Endothelial cell of umbilical vein (primary cell): ENCODE results near the gene MAN2B2. TPM values are rescaled to one million over a fixed set of nuclear protein-coding genes. Genes with fewer than 3 reads are reported as not detected.
A peak's percentile ranks its signal among the peaks of the same experiment; 100 is the strongest.

Source experiments
- BruUV-seq: library from RNA; stranded (reverse); fragments of 400-500 nt; replicated peaks from 2 replicates; lab custom pipeline; 2021; lab: Mats Ljungman, UMichigan
- CTCF ChIA-PET: fragments of 300-600, 350-600 bp; sonication (Branson Sonifier 250); formaldehyde crosslinking; loops from one replicate; lab custom pipeline; 2021; ENCODE audit warnings: antibody characterized with exemption, inconsistent platforms; lab: Charles Lee
- POLR2A ChIA-PET: fragments of 300-600, 350-600 bp; sonication (Branson Sonifier 250); formaldehyde crosslinking; loops from one replicate; lab custom pipeline; 2021; ENCODE audit warnings: antibody characterized with exemption, inconsistent platforms; lab: Charles Lee
- DNase-seq: peaks from one replicate; pipeline ENCODE4 v3.0.0-alpha.2; 2011; ENCODE audit warnings: low read depth, low spot score
- FAIRE-seq: peaks from 2 replicates; lab custom pipeline; 2011; peaks lifted over from hg19 to GRCh38; lab: Jason Lieb, UNC
- H2AFZ ChIP-seq: 2 replicates; pipeline ENCODE4 v1.6.0; 2012; ENCODE audit warnings: low read depth, low read length, control low read depth, inconsistent platforms
- H3K27ac ChIP-seq: 2 replicates; pipeline ENCODE4 v1.5.1; 2011; ENCODE audit warnings: low read depth, mild to moderate bottlenecking, control low read depth, low read length, moderate library complexity; ENCODE audit not compliant: insufficient read depth
- H3K27me3 ChIP-seq, 2 experiments: 2 replicates each; pipeline versions ENCODE4 v1.6.0 to v1.6.1; 2011; ENCODE audit warnings: low read length in 2 of 2, mixed read lengths in 1 of 2; ENCODE audit not compliant: control insufficient read depth in 2 of 2, insufficient read depth in 2 of 2
- H3K36me3 ChIP-seq, 2 experiments: 2 replicates in 1 of 2; 3 replicates in 1 of 2; pipeline ENCODE4 v1.5.1; 2011; ENCODE audit warnings: low read length in 2 of 2, mild to moderate bottlenecking in 1 of 2, moderate library complexity in 1 of 2; ENCODE audit not compliant: control insufficient read depth in 2 of 2, insufficient read depth in 2 of 2; ENCODE audit errors: extremely low read depth in 1 of 2
- H3K4me1 ChIP-seq: 3 replicates; pipeline ENCODE4 v1.5.1; 2011; ENCODE audit warnings: mild to moderate bottlenecking, low read length; ENCODE audit not compliant: control insufficient read depth, insufficient read depth; ENCODE audit errors: extremely low read depth
- H3K4me2 ChIP-seq: 2 replicates; pipeline ENCODE4 v1.6.1; 2011; ENCODE audit warnings: low read length, control low read depth, mixed read lengths; ENCODE audit not compliant: insufficient read depth
- H3K4me3 ChIP-seq, 3 experiments: fragments of 200-600 bp in 1 of 3; sonication (generic), shearing (Covaris generic) in 1 of 3; replicated peaks in 1 of 3; 2 replicates each; pipeline ENCODE4 v1.5.1; 2011 to 2016; ENCODE audit warnings: control low read depth in 3 of 3, low read length in 3 of 3, mild to moderate bottlenecking in 2 of 3, inconsistent platforms in 1 of 3, low read depth in 1 of 3, moderate library complexity in 1 of 3; ENCODE audit not compliant: insufficient read depth in 1 of 3
- H3K79me2 ChIP-seq: 2 replicates; pipeline ENCODE4 v1.6.0; 2012; ENCODE audit warnings: low read length, inconsistent platforms; ENCODE audit not compliant: control insufficient read depth, insufficient read depth
- H3K9ac ChIP-seq: replicated peaks from 2 replicates; pipeline ENCODE3; 2011; ENCODE audit warnings: low read length, control low read depth; ENCODE audit not compliant: insufficient read depth; ENCODE audit errors: extremely low read depth
- H3K9me1 ChIP-seq: replicated peaks from 3 replicates; pipeline ENCODE4 v1.6.0; 2011; ENCODE audit warnings: mild to moderate bottlenecking, low read length; ENCODE audit not compliant: control insufficient read depth, insufficient read depth; ENCODE audit errors: extremely low read depth
- H3K9me3 ChIP-seq: replicated peaks from 2 replicates; pipeline ENCODE4 v1.5.1; 2012; ENCODE audit warnings: low read length, inconsistent platforms; ENCODE audit not compliant: control insufficient read depth, insufficient read depth
- H4K20me1 ChIP-seq: replicated peaks from 2 replicates; pipeline ENCODE3; 2011; ENCODE audit warnings: mild to moderate bottlenecking, low read length; ENCODE audit not compliant: control insufficient read depth, insufficient read depth; ENCODE audit errors: extremely low read depth
- CTCF ChIP-seq, 2 donors: IDR thresholded peaks; 1 replicate in 1 of 2; 2 replicates in 1 of 2; pipeline ENCODE4 v1.5.1; 2011; ENCODE audit warnings: low read length in 2 of 2, mild to moderate bottlenecking in 2 of 2, moderate library complexity in 2 of 2, control low read depth in 1 of 2, inconsistent platforms in 1 of 2, low read depth in 1 of 2; ENCODE audit not compliant: insufficient read depth in 1 of 2; ENCODE audit errors: extremely low read depth in 1 of 2
- FOS ChIP-seq: IDR thresholded peaks from 2 replicates; pipeline ENCODE4 v1.6.1; 2011; ENCODE audit warnings: mild to moderate bottlenecking, low read length, moderate library complexity, borderline replicate concordance; ENCODE audit not compliant: insufficient read depth
- GATA2 ChIP-seq: IDR thresholded peaks from 2 replicates; pipeline ENCODE4 v1.7.0; 2011; ENCODE audit warnings: low read depth, mild to moderate bottlenecking, moderate library complexity, mixed read lengths, low read length; ENCODE audit not compliant: insufficient read length, insufficient read depth
- JUN ChIP-seq: IDR thresholded peaks from 2 replicates; pipeline ENCODE4 v1.6.1; 2011; ENCODE audit warnings: borderline replicate concordance, low read depth; ENCODE audit not compliant: insufficient read length, insufficient read depth
- POLR2A ChIP-seq: IDR thresholded peaks from 2 replicates; pipeline ENCODE4 v1.6.1; 2012; ENCODE audit warnings: low read depth, mild to moderate bottlenecking, control low read depth, low read length
- POLR2AphosphoS5 ChIP-seq: IDR thresholded peaks from 2 replicates; pipeline ENCODE4 v1.6.1; 2012; ENCODE audit warnings: low read depth, mild to moderate bottlenecking, control low read depth, low read length, moderate library complexity; ENCODE audit not compliant: insufficient read depth
- dilution Hi-C: fragments of 300-500 bp; cut with MboI; formaldehyde crosslinking; loops from one replicate; pipeline ENCODE4 v1.15.0; 2019; ENCODE audit warnings: low sequenced_read_pairs; ENCODE audit not compliant: extremely low pct_ligation_motif_present
- intact Hi-C: fragments of 100-400 bp; cut with micrococcal nuclease; formaldehyde crosslinking; loops from one replicate; pipeline ENCODE4 v1.10.0; 2022
- polyA plus RNA-seq, 4 experiments: library from polyadenylated mRNA; depleted of rRNA in 3 of 4; stranded (reverse) in 3 of 4; unstranded in 1 of 4; fragments of >200 nt; gene quantifications; 2 replicates each; pipeline versions ENCODE4 v1.2.1 to v1.2.3, GENCODE V29; 2011 to 2012; ENCODE audit warnings: missing spikeins in 1 of 4
- total RNA-seq: library from RNA; stranded (reverse); gene quantifications from 2 replicates; pipeline ENCODE4 v1.2.3, GENCODE V29; 2021
- TF ChIP-seq, protein P1 (sequence below): IDR thresholded peaks from 2 replicates; pipeline ENCODE4 v1.6.1; 2011; ENCODE audit not compliant: insufficient read depth, insufficient read length

MAN2B2 gene
- total and polyA plus RNA-seq, 2 donors (not counting 3 experiments of a cell fraction or from before 2014, with no cell fraction given), result 15.7 to 25.1 TPM

DNA sequence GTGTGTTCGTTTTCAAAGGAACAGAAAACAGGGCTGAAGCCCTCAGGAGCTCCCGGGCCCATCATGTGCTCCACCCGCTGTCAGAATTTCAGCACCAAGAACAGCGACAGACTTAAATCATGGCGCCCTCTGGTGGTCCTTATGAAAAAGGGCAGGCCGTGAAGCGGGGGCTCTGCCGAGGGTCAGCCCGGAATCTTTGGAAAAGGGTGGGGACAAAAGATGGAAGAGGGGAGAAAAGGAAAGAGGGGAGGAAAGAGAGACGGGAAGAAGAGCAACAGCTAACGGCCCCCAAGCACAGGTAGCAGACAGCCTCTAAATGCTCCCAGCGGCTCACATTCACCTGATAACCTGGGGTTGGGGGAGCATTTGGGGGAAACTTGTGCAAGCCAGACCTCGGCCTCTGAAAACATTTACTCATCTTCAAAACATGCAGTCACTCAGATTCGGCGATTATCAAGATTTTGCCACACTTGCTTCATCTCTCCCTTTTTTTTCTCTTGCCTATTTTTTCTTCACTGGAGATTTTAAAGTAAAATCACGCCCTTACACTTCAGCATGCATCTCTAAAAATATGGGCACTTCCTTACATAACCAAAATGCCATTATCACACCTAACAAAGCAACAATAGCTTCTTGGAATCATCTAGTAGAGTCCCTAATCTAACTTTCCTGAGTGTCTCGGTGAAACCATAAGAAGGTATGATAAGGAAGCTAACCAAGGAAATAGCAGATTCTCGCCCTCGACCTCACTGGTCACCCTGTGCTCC lies 28.1 kb upstream of the MAN2B2 start:
- intact Hi-C loops (loop anchor here (1.0 to 2.0 kb wide), 3 partner anchors 215 to 548 kb away; no protein-coding TSS in a partner anchor), dilution Hi-C loops (no loop called here)
- FAIRE-seq (peak; percentile 75), DNase-seq (peak; percentile 44)
- Histone ChIP-seq H2AFZ (no peak overlapping the region), H3K9me1 (no peaks in the 10 kb centered on the region), H3K9me3 (no peaks in the 10 kb centered on the region), H3K27ac (no peak overlapping the region), H3K4me1 (no peaks in the 10 kb centered on the region), H3K36me3 (no peaks in the 10 kb centered on the region), H3K27me3 (no peaks in the 10 kb centered on the region), H3K79me2 (no peaks in the 10 kb centered on the region), H4K20me1 (no peaks in the 10 kb centered on the region), H3K9ac (no peak overlapping the region), H3K4me3 (no peak overlapping the region), H3K4me2 (no peak overlapping the region)
- CTCF ChIA-PET, result interaction anchor here (0.5 to 5.8 kb wide), 25 partner anchors 9 to 549 kb away, joined by 3 to 125 read pairs (median 4); partner anchors contain the start of gene MAN2B2
- no TSS peak for BruUV-seq
- POLR2A ChIA-PET, result interaction anchor here (0.6 kb wide), 1 partner anchor 138 kb away, joined by 10 read pairs; no protein-coding TSS in a partner anchor
- TF ChIP-seq, protein P1, sequence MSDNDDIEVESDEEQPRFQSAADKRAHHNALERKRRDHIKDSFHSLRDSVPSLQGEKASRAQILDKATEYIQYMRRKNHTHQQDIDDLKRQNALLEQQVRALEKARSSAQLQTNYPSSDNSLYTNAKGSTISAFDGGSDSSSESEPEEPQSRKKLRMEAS, result no peak
- TF ChIP-seq GATA2 (no peak), POLR2AphosphoS5 (no peak), FOS (no peak), POLR2A (no peak), CTCF (IDR thresholded peaks at IDR 0.05; ENCODE audit: extremely low read depth in 1 of 2, insufficient read depth in 1 of 2, low read depth in 1 of 2, low read length in 2 of 2) (peak; percentile 89 to 94), JUN (no peak)
